Hepatocyte (in vitro differentiated cells): ENCODE measurements around the gene ATP6V1B1. TPM values are rescaled to one million over a fixed set of nuclear protein-coding genes. Genes with fewer than 3 reads are reported as not detected.
A peak's percentile ranks its signal among the peaks of the same experiment; 100 is the strongest.

ENCODE experiments used
- DNase-seq: peaks from one replicate; pipeline ENCODE4 v3.0.0-alpha.2; 2016; ENCODE audit warnings: low spot score
- H2AFZ ChIP-seq: fragments of 200-600 bp; sonication (generic); 2 replicates; pipeline ENCODE4 v1.6.0; 2016; ENCODE audit warnings: antibody characterized with exemption, mild to moderate bottlenecking
- H3K27ac ChIP-seq: fragments of 200-600 bp; sonication (generic); 2 replicates; pipeline ENCODE4 v1.5.1; 2016; ENCODE audit warnings: mild to moderate bottlenecking
- H3K27me3 ChIP-seq: fragments of 200-600 bp; sonication (generic); 2 replicates; pipeline ENCODE4 v1.6.1; 2016
- H3K36me3 ChIP-seq: fragments of 200-600 bp; sonication (generic); replicated peaks from 2 replicates; pipeline ENCODE4 v1.5.1; 2016; ENCODE audit warnings: low read depth; ENCODE audit not compliant: insufficient read depth
- H3K4me1 ChIP-seq: fragments of 200-600 bp; sonication (generic); 2 replicates; pipeline ENCODE4 v1.5.1; 2016; ENCODE audit warnings: mild to moderate bottlenecking, moderate library complexity; ENCODE audit not compliant: insufficient read depth
- H3K4me2 ChIP-seq: fragments of 200-600 bp; sonication (generic); 2 replicates; pipeline ENCODE4 v1.6.0; 2016
- H3K4me3 ChIP-seq: fragments of 200-600 bp; sonication (generic); 2 replicates; pipeline ENCODE4 v1.5.1; 2016; ENCODE audit warnings: mild to moderate bottlenecking
- H3K79me2 ChIP-seq: fragments of 200-600 bp; sonication (generic); 2 replicates; pipeline ENCODE4 v1.6.0; 2017; ENCODE audit warnings: mild to moderate bottlenecking
- H3K9me2 ChIP-seq: fragments of 200-600 bp; sonication (generic); replicated peaks from 2 replicates; pipeline ENCODE4 v1.6.0; 2017; ENCODE audit warnings: mild to moderate bottlenecking; ENCODE audit not compliant: insufficient read depth
- H3K9me3 ChIP-seq: fragments of 200-600 bp; sonication (generic); 2 replicates; pipeline ENCODE4 v1.5.1; 2016; ENCODE audit warnings: low read depth, mild to moderate bottlenecking
- H4K20me1 ChIP-seq: fragments of 200-600 bp; sonication (generic); 2 replicates; pipeline ENCODE4 v1.6.0; 2016; ENCODE audit warnings: mild to moderate bottlenecking; ENCODE audit not compliant: insufficient read depth, poor library complexity, severe bottlenecking
- EZH2 ChIP-seq: fragments of 200-600 bp; sonication (generic); IDR thresholded peaks from 2 replicates; pipeline ENCODE4 v1.6.1; 2016; ENCODE audit warnings: antibody characterized with exemption, mild to moderate bottlenecking, borderline replicate concordance
- EZH2phosphoT487 ChIP-seq: fragments of 200-600 bp; sonication (generic); IDR thresholded peaks from one replicate; pipeline ENCODE4 v1.6.1; 2018; ENCODE audit warnings: antibody characterized with exemption, mild to moderate bottlenecking, low read depth, moderate library complexity; ENCODE audit not compliant: unreplicated experiment, severe bottlenecking
- WGBS: methylation state at CpG from one replicate; pipeline ENCODE4 v1.1.6; 2016; ENCODE audit warnings: low lambda C conversion rate; ENCODE audit errors: missing lambda C conversion rate; 5-methylcytosine and 5-hydroxymethylcytosine counted together
- polyA plus RNA-seq: library from polyadenylated mRNA; unstranded; fragments of >200 nt; fragmentation: Nextera tagmentation; extraction: Ambion mirVana; gene quantifications from 2 replicates; pipeline ENCODE4 v1.2.1, GENCODE V29; 2016
- total RNA-seq: library from RNA; depleted of rRNA; stranded (reverse); fragments of >200 nt; gene quantifications from 2 replicates; pipeline ENCODE4 v1.2.3, GENCODE V29; 2014
- TF ChIP-seq, protein P1 (sequence below): fragments of 200-600 bp; sonication (generic); IDR thresholded peaks from 2 replicates; pipeline ENCODE4 v1.5.1; 2016; ENCODE audit warnings: antibody characterized with exemption, mild to moderate bottlenecking; ENCODE audit not compliant: poor library complexity

Gene ATP6V1B1
- total and polyA plus RNA-seq, 2 experiments from 2014 or later: 1.7 to 2.9 TPM

DNA sequence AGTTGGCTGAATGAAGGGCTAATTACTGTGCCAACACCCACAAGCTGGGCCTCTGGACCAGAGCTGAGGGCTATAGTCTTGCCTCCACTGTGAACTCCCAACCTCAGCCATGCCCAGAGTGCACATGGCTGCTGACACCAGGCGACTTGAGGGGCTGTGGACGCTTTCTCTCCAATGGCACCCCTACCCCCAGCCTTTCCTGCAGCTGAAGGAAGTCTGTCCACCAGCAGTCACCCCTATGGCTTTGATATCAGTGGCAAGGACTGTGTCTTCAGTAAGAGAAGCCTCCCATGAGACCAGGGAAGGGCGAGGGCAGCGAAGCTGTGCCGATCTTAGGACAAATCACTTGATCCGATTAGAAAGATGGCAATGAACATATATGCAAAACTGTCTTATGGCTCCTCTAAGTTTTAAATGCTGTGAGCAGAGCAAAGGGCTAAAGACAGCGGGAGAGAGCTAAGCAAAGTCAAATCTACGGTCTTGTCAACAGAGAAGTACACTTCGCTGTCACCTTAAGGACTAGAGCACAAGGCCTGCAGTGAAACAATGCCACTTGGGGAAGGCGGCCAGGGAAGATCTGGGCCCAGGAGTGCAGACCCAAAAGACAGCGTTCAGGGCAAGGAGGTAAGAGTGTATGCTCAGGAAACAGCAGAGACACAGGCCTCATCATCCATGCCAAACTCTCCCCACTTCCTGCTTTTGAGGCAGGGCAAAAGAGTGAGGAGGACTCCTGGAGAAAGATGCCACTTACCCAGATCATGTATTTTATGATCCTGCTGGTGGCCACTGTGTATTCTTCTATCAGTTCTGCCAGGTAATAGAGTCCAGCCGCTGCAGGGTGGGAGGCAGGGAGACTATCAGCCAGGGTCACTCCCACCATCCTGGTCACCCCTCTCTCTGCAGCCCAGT, 57.5 kb downstream of the ATP6V1B1 start:
- 95% methylated on average over 12 of the region's 12 CpGs for WGBS
- Histone ChIP-seq H3K4me2 (peak overlapping the region; percentile 99), H3K79me2 (peaks cover 24% of the 10 kb centered on the region), H3K9me3 (no peaks in the 10 kb centered on the region), H3K27ac (no peak overlapping the region), H4K20me1 (peaks cover 12% of the 10 kb centered on the region), H2AFZ (no peak overlapping the region), H3K36me3 (no peaks in the 10 kb centered on the region), H3K27me3 (no peaks in the 10 kb centered on the region), H3K9me2 (no peaks in the 10 kb centered on the region), H3K4me3 (peak overlapping the region; percentile 93), H3K4me1 (peaks cover 12% of the 10 kb centered on the region)
- peak; percentile 2 for DNase-seq
- TF ChIP-seq EZH2phosphoT487 (no peak), EZH2 (no peak)
- TF ChIP-seq, protein P1, sequence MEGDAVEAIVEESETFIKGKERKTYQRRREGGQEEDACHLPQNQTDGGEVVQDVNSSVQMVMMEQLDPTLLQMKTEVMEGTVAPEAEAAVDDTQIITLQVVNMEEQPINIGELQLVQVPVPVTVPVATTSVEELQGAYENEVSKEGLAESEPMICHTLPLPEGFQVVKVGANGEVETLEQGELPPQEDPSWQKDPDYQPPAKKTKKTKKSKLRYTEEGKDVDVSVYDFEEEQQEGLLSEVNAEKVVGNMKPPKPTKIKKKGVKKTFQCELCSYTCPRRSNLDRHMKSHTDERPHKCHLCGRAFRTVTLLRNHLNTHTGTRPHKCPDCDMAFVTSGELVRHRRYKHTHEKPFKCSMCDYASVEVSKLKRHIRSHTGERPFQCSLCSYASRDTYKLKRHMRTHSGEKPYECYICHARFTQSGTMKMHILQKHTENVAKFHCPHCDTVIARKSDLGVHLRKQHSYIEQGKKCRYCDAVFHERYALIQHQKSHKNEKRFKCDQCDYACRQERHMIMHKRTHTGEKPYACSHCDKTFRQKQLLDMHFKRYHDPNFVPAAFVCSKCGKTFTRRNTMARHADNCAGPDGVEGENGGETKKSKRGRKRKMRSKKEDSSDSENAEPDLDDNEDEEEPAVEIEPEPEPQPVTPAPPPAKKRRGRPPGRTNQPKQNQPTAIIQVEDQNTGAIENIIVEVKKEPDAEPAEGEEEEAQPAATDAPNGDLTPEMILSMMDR: no peak

DNA sequence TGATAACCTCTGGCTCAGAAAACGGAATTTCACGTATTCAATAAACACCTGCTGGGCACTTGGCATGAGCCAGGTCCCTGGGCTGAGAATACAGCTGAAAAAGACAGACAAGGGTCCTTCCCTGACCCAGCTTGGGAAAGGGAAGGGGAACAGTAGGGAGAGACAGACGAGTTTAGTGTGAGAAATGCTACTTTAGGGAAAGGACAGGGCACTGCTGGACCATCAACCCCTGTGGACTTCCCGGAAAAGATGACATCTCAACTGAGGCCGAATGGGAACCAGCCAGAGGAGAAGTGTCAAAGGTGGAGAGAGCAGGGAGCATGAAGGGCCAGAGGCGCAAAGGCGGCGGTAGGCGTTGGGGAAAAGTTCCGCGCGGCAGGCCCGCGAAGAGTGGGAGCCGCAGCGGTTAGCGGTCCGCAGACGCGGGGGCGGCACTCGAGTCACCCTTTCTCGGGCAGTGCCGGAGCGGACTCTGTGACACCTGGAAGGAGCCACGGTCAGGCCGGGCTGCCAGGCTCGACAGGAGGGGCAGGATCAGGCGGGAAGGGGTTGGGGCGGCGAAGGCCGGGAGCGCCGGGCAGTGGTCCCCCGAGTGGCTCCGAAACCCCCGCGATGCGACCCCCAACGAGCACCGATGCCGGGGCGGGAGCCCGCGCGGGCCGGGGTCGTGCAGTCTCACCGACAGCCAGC, 58.5 kb downstream of the ATP6V1B1 start:
- peak overlapping the region; percentile 78 for H3K27ac ChIP-seq
- peak overlapping the region; percentile 93 for H3K4me3 ChIP-seq
- peaks cover 24% of the 10 kb centered on the region for H3K79me2 ChIP-seq
- peak overlapping the region; percentile 97 for H2AFZ ChIP-seq
- peaks cover 12% of the 10 kb centered on the region for H3K4me1 ChIP-seq
- no peaks in the 10 kb centered on the region for H3K9me3 ChIP-seq
- peaks cover 12% of the 10 kb centered on the region for H4K20me1 ChIP-seq
- no peaks in the 10 kb centered on the region for H3K36me3 ChIP-seq
- H3K9me2 ChIP-seq: no peaks in the 10 kb centered on the region
- DNase-seq: peak; percentile 58
- H3K27me3 ChIP-seq: no peaks in the 10 kb centered on the region
- peak overlapping the region; percentile 99 for H3K4me2 ChIP-seq
- 2% methylated on average over 34 of the region's 49 CpGs for WGBS
- no peak for TF ChIP-seq EZH2

- Histone ChIP-seq H3K4me3 (peak within 1 kb of the TSS; percentile 93), H3K79me2 (peaks cover 24% of the 10 kb centered on the region), H3K4me1 (peaks cover 12% of the 10 kb centered on the region), H3K27ac (peak within 1 kb of the TSS; percentile 78), H3K27me3 (no peaks in the 10 kb centered on the region), H3K36me3 (no peaks in the 10 kb centered on the region), H4K20me1 (peaks cover 12% of the 10 kb centered on the region), H3K9me3 (no peaks in the 10 kb centered on the region), H3K9me2 (no peaks in the 10 kb centered on the region), H3K4me2 (peak within 1 kb of the TSS; percentile 99), H2AFZ (peak within 1 kb of the TSS; percentile 97)
- DNase-seq: peak; percentile 95
- WGBS: 1% methylated on average over 58 of the region's 65 CpGs
- TF ChIP-seq EZH2phosphoT487 (no peak), EZH2 (no peak)
- TF ChIP-seq, protein P1: peak; percentile 71
Measured at GRCh38 chr2:70994699-70995425, 59.2 kb downstream of the ATP6V1B1 start, which contains the start of gene TEX261. TSS of gene TEX261 (minus strand) at chr2:70994873. CDS start at chr2:70994757, 116 bp downstream.
